ENCODE results near the gene C3orf62. TPM values are rescaled to one million over a fixed set of nuclear protein-coding genes. Genes with fewer than 3 reads are reported as not detected.
A peak's percentile ranks its signal among the peaks of the same experiment; 100 is the strongest.

C3orf62 gene
- total and polyA plus RNA-seq, 9 of the 15 experiments (the other 6 are each of a cell fraction or from before 2014, with no cell fraction given): 1.3 to 5.7 (median 3.4) TPM

- no peak for TF ChIP-seq ZNF436 (CRISPR knock-in tag; IDR thresholded peaks at IDR 0.05)
- peak; percentile 92 for TF ChIP-seq CXXC5 (CRISPR knock-in tag; IDR thresholded peaks at IDR 0.05)
- TF ChIP-seq HDAC1 (IDR thresholded peaks at IDR 0.05): peak in 1 of 2 experiments; percentile 81; a peak in 2 of 4 replicates
- TF ChIP-seq, protein P1, sequence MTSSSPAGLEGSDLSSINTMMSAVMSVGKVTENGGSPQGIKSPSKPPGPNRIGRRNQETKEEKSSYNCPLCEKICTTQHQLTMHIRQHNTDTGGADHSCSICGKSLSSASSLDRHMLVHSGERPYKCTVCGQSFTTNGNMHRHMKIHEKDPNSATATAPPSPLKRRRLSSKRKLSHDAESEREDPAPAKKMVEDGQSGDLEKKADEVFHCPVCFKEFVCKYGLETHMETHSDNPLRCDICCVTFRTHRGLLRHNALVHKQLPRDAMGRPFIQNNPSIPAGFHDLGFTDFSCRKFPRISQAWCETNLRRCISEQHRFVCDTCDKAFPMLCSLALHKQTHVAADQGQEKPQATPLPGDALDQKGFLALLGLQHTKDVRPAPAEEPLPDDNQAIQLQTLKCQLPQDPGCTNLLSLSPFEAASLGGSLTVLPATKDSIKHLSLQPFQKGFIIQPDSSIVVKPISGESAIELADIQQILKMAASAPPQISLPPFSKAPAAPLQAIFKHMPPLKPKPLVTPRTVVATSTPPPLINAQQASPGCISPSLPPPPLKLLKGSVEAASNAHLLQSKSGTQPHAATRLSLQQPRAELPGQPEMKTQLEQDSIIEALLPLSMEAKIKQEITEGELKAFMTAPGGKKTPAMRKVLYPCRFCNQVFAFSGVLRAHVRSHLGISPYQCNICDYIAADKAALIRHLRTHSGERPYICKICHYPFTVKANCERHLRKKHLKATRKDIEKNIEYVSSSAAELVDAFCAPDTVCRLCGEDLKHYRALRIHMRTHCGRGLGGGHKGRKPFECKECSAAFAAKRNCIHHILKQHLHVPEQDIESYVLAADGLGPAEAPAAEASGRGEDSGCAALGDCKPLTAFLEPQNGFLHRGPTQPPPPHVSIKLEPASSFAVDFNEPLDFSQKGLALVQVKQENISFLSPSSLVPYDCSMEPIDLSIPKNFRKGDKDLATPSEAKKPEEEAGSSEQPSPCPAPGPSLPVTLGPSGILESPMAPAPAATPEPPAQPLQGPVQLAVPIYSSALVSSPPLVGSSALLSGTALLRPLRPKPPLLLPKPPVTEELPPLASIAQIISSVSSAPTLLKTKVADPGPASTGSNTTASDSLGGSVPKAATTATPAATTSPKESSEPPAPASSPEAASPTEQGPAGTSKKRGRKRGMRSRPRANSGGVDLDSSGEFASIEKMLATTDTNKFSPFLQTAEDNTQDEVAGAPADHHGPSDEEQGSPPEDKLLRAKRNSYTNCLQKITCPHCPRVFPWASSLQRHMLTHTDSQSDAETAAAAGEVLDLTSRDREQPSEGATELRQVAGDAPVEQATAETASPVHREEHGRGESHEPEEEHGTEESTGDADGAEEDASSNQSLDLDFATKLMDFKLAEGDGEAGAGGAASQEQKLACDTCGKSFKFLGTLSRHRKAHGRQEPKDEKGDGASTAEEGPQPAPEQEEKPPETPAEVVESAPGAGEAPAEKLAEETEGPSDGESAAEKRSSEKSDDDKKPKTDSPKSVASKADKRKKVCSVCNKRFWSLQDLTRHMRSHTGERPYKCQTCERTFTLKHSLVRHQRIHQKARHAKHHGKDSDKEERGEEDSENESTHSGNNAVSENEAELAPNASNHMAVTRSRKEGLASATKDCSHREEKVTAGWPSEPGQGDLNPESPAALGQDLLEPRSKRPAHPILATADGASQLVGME (CRISPR knock-in tag; IDR thresholded peaks at IDR 0.05): no peak
- peak; percentile 90 for TF ChIP-seq MTA3 (IDR thresholded peaks at IDR 0.05; ENCODE audit: borderline replicate concordance)
- peak; percentile 95 for TF ChIP-seq TAF9B (IDR thresholded peaks at IDR 0.05; ENCODE audit: partially characterized antibody)
- no peak for TF ChIP-seq CHCHD3 (CRISPR knock-in tag; IDR thresholded peaks at IDR 0.05)
- no peak for TF ChIP-seq TAF1 (IDR thresholded peaks at IDR 0.05; ENCODE audit: control insufficient read depth, extremely low read depth, insufficient read depth, low read length, severe bottlenecking)
- TF ChIP-seq ZNF695 (CRISPR knock-in tag; IDR thresholded peaks at IDR 0.05): no peak
- TF ChIP-seq NCOA2 (IDR thresholded peaks at IDR 0.05; ENCODE audit: partially characterized antibody in 2 of 2): peak; percentile 58 to 65
- peak; percentile 7; the same call in 1 of the 2 replicates for TF ChIP-seq ZNF354B (CRISPR knock-in tag; IDR thresholded peaks at IDR 0.05)
- peak; percentile 97 for TF ChIP-seq PKNOX1 (IDR thresholded peaks at IDR 0.05)
- TF ChIP-seq ZNF699 (CRISPR knock-in tag; IDR thresholded peaks at IDR 0.05; ENCODE audit: insufficient replicate concordance): peak; percentile 43
- peak; percentile 92 for TF ChIP-seq HSF4 (CRISPR knock-in tag; IDR thresholded peaks at IDR 0.05; ENCODE audit: borderline replicate concordance)
- TF ChIP-seq ZZZ3 (IDR thresholded peaks at IDR 0.05): no peak
- no peak; the same call in 1 of the 2 replicates for TF ChIP-seq ELF1 (tag; IDR thresholded peaks at IDR 0.05)
- no peak for TF ChIP-seq ZNF57 (CRISPR knock-in tag; IDR thresholded peaks at IDR 0.05)
- no peak for TF ChIP-seq FUS (optimal IDR thresholded peaks at IDR 0.05; ENCODE audit: low read depth, low read length)
- no peak for TF ChIP-seq MYNN (IDR thresholded peaks at IDR 0.05)
- no peak for TF ChIP-seq MYNN (CRISPR knock-in tag; IDR thresholded peaks at IDR 0.05)
- TF ChIP-seq KAT7 (CRISPR knock-in tag; IDR thresholded peaks at IDR 0.05; ENCODE audit: borderline replicate concordance): no peak
- TF ChIP-seq ZNF263 (CRISPR knock-in tag; IDR thresholded peaks at IDR 0.05; ENCODE audit: borderline replicate concordance): no peak; the same call in 1 of the 2 replicates
Measured at GRCh38 chr3:49238274-49239127, 38.5 kb downstream of the C3orf62 start (continued).
